Kidney epithelial cell (primary cell): Measurements from ENCODE around the gene PATJ. TPM values are rescaled to one million over a fixed set of nuclear protein-coding genes. Genes with fewer than 3 reads are reported as not detected.

Source experiments
- DNase-seq: peaks from one replicate; pipeline ENCODE4 v3.0.0-alpha.2; 2010; ENCODE audit warnings: low read depth
- H3K27me3 ChIP-seq: 2 replicates; pipeline ENCODE4 v1.6.0; 2011; ENCODE audit warnings: low read length; ENCODE audit not compliant: control insufficient read depth, insufficient read depth
- H3K36me3 ChIP-seq: 2 replicates; pipeline ENCODE4 v1.5.1; 2011; ENCODE audit warnings: low read length; ENCODE audit not compliant: control insufficient read depth, insufficient read depth
- H3K4me3 ChIP-seq: 2 replicates; pipeline ENCODE4 v1.5.1; 2011; ENCODE audit warnings: low read depth, mild to moderate bottlenecking, control low read depth, low read length
- total RNA-seq: library from RNA; depleted of rRNA; stranded (reverse); fragments of >200 nt; gene quantifications from 2 replicates; pipeline ENCODE4 v1.2.3, GENCODE V29; 2015
- TF ChIP-seq, protein P1 (sequence below): IDR thresholded peaks from 2 replicates; pipeline ENCODE4 v1.5.1; 2011; ENCODE audit warnings: mild to moderate bottlenecking, moderate library complexity, low read length, control low read depth, inconsistent platforms; ENCODE audit not compliant: insufficient read depth, poor library complexity, severe bottlenecking

PATJ gene
- total RNA-seq, 1 donor from 2014 or later = 27.1 TPM

DNA sequence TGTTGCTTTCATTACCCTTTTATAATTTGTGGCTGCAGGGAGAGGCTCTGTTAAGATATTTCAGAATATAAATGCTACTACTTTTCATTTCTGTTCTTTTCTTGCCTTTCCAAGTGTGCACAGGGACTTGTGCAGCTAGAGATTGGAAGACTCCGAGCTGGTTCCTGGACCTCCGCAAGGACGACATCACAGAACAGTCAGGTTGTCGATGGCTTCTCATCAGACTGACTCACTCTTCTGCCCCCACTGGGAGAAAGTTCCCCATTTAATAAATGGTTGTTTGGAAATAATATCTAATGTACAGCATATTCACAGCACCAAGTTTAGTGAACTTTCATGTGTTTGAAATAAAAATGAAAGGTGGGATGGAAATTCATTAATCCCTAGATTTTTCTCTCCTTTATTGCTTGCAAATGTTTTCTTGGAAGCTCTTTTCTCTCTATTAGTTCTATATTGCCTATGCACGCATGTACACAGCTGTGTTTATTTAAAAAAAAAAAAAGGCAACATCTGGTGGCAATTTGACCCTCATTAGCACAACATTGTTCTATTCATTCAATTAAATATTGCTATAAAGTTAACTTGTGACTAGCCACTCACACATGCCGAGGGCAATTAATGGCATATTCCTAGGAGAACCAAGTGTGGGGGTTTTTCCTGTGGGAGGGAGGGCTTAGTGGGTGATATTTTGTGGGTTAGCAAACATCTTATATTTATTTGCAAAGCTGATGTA lies 374.9 kb downstream of the PATJ start:
- H3K36me3 ChIP-seq = peaks cover 2% of the 10 kb centered on the region
- no peaks in the 10 kb centered on the region for H3K27me3 ChIP-seq
- TF ChIP-seq, protein P1, sequence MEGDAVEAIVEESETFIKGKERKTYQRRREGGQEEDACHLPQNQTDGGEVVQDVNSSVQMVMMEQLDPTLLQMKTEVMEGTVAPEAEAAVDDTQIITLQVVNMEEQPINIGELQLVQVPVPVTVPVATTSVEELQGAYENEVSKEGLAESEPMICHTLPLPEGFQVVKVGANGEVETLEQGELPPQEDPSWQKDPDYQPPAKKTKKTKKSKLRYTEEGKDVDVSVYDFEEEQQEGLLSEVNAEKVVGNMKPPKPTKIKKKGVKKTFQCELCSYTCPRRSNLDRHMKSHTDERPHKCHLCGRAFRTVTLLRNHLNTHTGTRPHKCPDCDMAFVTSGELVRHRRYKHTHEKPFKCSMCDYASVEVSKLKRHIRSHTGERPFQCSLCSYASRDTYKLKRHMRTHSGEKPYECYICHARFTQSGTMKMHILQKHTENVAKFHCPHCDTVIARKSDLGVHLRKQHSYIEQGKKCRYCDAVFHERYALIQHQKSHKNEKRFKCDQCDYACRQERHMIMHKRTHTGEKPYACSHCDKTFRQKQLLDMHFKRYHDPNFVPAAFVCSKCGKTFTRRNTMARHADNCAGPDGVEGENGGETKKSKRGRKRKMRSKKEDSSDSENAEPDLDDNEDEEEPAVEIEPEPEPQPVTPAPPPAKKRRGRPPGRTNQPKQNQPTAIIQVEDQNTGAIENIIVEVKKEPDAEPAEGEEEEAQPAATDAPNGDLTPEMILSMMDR = no peak
- no peak for DNase-seq
- H3K4me3 ChIP-seq = no peak overlapping the region

DNA sequence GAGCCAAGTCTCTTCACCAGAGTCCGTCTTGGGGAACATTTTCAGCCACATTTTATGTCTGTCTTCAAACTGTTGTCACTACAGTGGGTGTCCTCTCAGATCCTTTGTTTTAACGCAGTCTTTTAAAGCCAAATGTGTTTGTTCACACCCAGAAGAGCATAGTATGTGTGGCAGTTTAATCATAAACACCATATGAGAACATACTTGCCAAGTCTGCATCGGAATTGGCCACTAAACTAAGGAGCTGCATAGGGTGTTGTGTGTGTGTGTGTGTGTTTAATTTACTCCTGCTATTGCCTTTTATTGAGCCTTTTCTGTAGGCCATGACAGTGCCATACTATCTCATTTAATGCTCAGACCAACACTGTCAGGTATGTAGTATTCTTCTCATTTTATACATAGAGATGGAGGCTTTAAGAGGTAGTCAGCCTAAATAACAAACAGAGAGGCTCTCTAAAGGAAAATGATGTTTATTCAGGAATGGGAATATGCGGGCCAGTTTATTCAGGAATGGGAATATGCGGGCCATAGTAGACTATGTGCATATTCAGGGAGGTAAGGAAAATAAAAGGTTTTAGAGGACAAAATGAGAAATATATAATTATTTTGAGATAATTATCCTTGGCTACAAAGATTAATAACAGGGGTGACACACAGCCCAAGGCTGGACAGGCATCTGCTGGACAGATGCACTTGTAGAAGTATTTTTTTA lies 384.5 kb downstream of the PATJ start:
- Histone ChIP-seq H3K27me3 (no peaks in the 10 kb centered on the region), H3K36me3 (no peaks in the 10 kb centered on the region), H3K4me3 (no peak overlapping the region)
- TF ChIP-seq, protein P1 = no peak
- no peak for DNase-seq

DNA sequence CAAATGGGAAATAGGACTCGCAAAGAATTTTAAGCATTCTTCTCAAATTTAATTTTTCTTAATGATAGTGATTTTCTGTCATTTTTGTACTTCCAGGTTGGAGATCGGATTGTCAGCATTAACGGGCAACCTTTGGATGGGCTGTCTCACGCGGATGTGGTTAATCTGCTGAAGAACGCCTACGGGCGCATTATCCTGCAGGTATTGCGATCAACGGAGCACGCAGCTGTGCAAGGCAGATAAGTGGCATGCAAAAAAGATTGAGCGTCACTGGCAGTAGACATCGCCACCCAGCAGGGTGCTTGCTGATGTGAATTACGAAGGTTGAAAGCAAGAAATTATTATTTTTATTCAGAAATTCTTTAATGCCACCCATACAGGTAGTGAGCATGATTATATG lies 386.5 kb downstream of the PATJ start:
- TF ChIP-seq, protein P1 = no peak
- no peaks in the 10 kb centered on the region for H3K27me3 ChIP-seq
- H3K4me3 ChIP-seq = no peak overlapping the region
- no peaks in the 10 kb centered on the region for H3K36me3 ChIP-seq
- no peak for DNase-seq

DNA sequence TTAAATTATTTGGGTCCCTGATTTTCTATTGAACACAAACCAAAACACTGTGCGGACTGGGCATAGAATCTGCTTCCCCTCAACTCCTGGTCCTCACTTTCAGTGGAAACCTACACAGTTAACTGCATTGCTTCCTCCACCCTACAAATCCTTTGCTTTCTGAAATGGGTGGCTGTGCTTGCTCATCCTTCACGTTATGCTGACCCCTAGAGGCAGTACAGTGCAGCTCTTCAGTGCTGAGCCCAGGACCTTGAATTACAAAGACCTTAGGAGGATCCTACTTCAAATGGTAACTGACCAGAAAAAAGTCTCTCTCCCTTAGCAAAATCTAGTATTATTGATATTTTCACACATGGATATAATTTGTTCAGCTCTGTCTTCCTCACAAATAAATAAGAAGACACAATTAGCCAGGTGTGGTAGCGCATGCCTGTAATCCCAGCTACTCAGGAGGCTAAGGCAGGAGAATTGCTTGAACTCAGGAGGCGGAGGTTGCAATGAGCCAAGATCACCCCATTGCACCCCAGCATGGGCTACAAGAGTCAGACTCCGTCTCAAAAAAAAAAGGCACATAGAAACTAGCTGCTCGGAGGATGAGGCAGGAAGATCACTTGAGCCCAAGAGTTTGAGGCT lies 388.9 kb downstream of the PATJ start:
- peak; percentile 42 for DNase-seq
- Histone ChIP-seq H3K36me3 (no peaks in the 10 kb centered on the region), H3K27me3 (no peaks in the 10 kb centered on the region), H3K4me3 (no peak overlapping the region)
- TF ChIP-seq, protein P1 = peak; percentile 92

DNA sequence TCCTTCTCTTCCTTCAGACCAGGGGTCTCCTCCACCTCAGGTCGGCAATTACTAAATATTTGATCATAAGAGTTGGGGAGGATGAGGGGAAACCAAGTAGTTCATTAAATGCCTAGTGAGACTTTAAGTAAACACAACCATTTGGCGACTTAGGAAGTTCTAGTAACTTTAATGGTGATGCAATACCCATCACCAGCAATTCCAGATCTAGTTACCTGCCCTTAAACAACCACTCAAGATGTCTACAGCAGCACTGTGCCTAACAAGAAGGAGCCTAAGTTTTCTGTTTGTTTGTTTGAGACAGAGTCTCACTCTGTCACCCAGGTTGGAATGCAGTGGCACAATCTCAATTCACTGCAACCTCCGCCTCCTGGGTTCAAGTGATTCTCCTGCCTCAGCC lies 395.7 kb downstream of the PATJ start:
- TF ChIP-seq, protein P1 = no peak
- H3K36me3 ChIP-seq = no peaks in the 10 kb centered on the region
- DNase-seq = no peak
- no peaks in the 10 kb centered on the region for H3K27me3 ChIP-seq
- no peak overlapping the region for H3K4me3 ChIP-seq
